HG03064 (cell line): ENCODE results near the gene CSNK1G1.
"Not testable (repeated sequence)": the region's sequence is repeated elsewhere in the genome, so short reads cannot be mapped to it uniquely, and the experiment has no call there.

Source experiments
- ATAC-seq: cut with Tn5 transposase; IDR thresholded peaks from one replicate; pipeline ENCODE4 v1.9.1; 2021; ENCODE audit warnings: low read depth; ENCODE audit not compliant: unreplicated experiment

CSNK1G1 gene

GRCh38 chr15:64351265-64351664 lies 4.7 kb downstream of the CSNK1G1 start:
- no peak for ATAC-seq

DNA sequence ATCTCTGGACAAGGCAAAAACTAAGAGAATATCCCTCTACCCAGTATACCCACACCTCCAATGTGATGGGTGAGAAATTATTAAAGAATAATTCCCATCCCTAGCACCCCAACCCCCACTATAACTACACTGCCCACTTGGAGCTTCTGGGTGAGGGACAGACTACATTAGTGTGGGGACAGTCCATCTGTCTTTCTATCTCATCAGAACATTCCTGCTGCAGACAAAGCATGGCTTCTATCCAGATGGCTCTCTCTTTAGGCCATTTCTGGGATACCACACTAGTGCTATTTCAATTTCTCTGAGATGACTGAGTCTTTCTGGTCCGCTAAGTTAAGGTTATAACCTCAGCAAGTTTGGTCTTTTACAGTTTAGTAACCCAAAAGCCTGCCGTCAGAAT lies 6.6 kb downstream of the CSNK1G1 start:
- ATAC-seq, result no peak

- ATAC-seq, result no peak
Measured at GRCh38 chr15:64348455-64348854, 7.5 kb downstream of the CSNK1G1 start.

GRCh38 chr15:64346242-64346641 lies 9.7 kb downstream of the CSNK1G1 start:
- ATAC-seq, result not testable (repeated sequence)

DNA sequence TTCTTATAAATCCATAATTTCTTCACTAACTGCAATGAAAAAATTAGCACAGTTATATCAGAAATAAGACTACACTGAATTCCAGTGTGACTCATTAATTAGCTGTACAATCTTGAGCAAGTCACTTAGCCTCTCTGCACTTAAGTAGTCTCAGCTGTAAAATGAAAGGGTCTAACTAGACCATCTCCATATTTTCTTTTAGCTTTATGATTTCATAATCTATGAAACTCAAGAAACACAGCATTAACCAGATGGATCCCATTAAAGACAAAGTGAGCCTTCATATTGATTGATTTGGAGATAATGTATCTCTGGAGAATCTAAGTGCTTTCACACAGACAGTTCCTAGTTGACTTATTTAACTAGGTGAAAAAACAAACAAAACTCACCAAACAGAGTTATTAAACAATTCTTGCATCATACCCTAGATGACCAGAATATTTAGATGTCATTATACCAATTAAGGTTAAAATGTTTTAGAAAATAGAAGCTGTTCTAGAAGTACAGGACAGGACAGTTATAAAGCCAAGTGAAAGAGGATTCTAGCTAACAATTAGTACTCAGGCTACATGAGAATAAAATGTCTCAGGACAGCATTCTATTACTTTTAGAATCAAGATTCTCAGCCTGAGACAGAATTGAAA lies 11.2 kb downstream of the CSNK1G1 start:
- no peak for ATAC-seq

GRCh38 chr15:64343841-64344240 lies 12.1 kb downstream of the CSNK1G1 start:
- ATAC-seq, result no peak

- no peak for ATAC-seq
Measured at GRCh38 chr15:64343222-64343621, 12.8 kb downstream of the CSNK1G1 start.

DNA sequence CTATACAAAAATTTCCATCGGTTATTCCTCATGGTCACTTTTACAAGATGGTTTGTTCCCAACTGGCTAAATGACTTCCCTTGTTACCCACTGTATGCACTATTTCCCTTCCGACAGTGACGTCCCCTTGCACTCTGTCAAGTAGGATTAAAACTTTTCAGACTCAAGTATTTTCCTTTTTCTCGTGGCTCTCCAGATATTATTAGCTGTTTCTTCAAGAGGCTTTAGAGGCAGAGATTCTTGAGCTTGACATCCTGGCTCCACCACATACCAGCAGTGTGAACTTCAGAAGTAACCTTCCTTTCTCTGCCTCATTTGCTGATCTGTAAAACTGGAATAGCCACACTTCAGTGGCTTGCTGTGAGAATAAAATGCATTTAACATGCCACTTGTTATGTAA lies 14.0 kb downstream of the CSNK1G1 start:
- ATAC-seq, result no peak

DNA sequence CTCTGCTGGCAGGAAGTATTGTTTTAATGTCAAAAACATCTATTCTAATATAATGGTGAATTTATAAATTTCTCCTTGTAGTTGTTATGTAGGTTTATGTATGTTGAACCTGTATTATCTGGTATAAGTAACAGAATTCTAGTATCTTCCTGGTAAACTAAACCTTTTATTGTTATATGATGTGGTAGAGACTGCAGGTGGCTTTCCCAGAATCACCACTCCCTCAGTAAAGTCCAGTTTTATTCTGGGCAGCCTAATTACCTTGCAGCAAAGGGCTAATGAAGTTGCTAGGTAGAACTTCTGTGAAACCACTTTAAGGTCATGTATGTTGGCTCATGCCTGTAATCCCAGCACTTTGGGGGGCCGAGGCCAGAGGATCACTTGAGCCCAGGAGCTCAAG lies 15.6 kb downstream of the CSNK1G1 start:
- no peak for ATAC-seq

DNA sequence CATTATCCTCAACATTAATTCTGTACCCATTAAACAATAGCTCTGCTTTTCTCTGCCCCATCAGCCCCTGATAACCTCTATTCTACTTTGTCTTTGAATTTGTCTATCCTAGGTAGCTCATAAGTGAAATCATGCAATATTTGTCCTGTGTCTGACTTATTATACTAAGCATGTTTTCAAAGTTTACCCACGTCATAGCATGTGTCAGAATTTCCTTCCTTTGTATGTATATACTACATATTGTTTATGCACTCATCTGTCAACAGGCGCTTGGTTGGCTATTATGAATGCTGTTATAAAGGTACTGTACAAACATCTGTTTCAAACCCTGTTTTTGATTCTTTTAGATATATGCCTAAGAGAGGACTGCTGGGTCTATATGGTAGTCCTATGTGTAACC lies 18.2 kb downstream of the CSNK1G1 start:
- ATAC-seq, result no peak

GRCh38 chr15:64333986-64334929 lies 21.7 kb downstream of the CSNK1G1 start:
- no peak for ATAC-seq

DNA sequence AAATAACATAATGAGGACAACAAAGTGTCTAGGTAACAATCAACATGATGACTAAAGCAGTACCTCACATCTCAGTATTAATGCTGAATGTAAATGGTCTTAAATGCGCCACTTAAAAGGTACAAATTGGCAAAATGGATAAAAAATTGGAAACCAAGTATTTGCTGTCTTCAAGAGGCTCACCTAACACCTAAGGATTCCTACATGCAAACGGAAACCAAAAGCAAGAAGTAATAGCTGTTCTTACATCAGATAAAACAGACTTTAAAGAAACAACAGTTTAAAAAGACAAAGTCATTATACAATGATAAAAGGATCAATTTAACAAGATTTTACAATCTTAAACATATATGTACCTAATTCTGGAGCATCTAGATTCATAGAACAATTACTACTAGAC lies 22.5 kb downstream of the CSNK1G1 start:
- no peak for ATAC-seq

DNA sequence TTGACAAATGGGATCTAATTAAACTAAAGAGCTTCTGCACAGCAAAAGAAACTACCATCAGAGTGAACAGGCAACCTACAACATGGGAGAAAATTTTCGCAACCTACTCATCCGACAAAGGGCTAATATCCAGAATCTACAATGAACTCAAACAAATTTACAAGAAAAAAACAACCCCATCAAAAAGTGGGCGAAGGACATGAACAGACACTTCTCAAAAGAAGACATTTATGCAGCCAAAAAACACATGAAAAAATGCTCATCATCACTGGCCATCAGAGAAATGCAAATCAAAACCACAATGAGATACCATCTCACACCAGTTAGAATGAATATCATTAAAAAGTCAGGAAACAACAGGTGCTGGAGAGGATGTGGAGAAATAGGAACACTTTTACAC lies 24.3 kb downstream of the CSNK1G1 start:
- not testable (repeated sequence) for ATAC-seq

DNA sequence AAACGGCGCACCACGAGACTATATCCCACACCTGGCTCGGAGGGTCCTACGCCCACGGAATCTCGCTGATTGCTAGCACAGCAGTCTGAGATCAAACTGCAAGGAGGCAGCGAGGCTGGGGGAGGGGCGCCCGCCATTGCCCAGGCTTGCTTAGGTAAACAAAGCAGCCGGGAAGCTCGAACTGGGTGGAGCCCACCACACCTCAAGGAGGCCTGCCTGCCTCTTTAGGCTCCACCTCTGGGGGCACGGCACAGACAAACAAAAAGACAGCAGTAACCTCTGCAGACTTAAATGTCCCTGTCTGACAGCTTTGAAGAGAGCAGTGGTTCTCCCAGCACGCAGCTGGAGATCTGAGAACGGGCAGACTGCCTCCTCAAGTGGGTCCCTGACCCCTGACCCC lies 29.0 kb downstream of the CSNK1G1 start:
- not testable (repeated sequence) for ATAC-seq

- ATAC-seq, result not testable (repeated sequence)
Measured at GRCh38 chr15:64326458-64326857, 29.5 kb downstream of the CSNK1G1 start.

GRCh38 chr15:64324165-64324877 lies 31.7 kb downstream of the CSNK1G1 start:
- no peak for ATAC-seq

- ATAC-seq, result no peak
Measured at GRCh38 chr15:64315216-64315615, 40.8 kb downstream of the CSNK1G1 start.

GRCh38 chr15:64314456-64314855 lies 41.5 kb downstream of the CSNK1G1 start:
- no peak for ATAC-seq

- no peak for ATAC-seq
Measured at GRCh38 chr15:64311566-64311965, 44.4 kb downstream of the CSNK1G1 start.

DNA sequence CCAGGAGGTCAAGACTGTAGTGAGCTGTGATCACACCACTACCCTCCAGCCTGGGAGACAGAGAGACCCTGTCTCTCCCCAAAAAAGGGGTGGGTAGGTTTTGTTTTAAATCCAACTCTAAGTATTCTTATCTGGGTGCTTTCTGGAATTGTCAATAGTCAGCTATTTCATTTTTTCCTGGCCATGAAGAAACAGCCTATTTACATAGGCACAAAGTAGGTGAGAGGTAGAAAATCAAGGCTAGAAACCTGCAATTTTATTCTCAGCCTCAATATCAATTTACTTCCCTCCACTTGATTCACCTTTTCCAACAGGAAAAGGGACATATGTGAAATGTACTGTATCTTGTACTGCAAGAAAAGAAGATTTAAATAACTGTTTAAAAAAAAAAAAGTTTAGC lies 45.9 kb downstream of the CSNK1G1 start:
- ATAC-seq, result no peak

GRCh38 chr15:64305261-64305660 lies 50.7 kb downstream of the CSNK1G1 start:
- ATAC-seq, result no peak
